Inferior parietal cortex (tissue), 1 donor: ENCODE measurements around the gene IRF6.

Source experiments
- DNase-seq: peaks from one replicate; pipeline ENCODE4 v3.0.0-alpha.2; 2016; ENCODE audit errors: extremely low spot score

IRF6 gene

GRCh38 chr1:209736490-209737117 lies 69.3 kb downstream of the IRF6 start:
- DNase-seq: no peak
